Uterus (tissue), 2 donors: Measurements from ENCODE around the gene KLHL25.

Source experiments
- CTCF ChIP-seq, 4 experiments: fragments of 200-600 bp in 2 of 4; fragments of 450-650 bp in 2 of 4; sonication (generic) in 2 of 4; IDR thresholded peaks; one replicate each; pipeline ENCODE4 v1.5.1; 2016 to 2019; ENCODE audit warnings: antibody characterized with exemption in 4 of 4, mild to moderate bottlenecking in 2 of 4, moderate library complexity in 1 of 4
- POLR2A ChIP-seq, 2 donors: fragments of 450-650 bp; IDR thresholded peaks; one replicate each; pipeline ENCODE4 v1.6.1; 2016; ENCODE audit warnings: antibody characterized with exemption in 2 of 2, mild to moderate bottlenecking in 1 of 2, moderate library complexity in 1 of 2

- TF ChIP-seq CTCF (IDR thresholded peaks at IDR 0.05) (no peak), POLR2A (IDR thresholded peaks at IDR 0.05) (no peak)
Observed at GRCh38 chr15:85789496-85789875, 5.2 kb downstream of the KLHL25 start.
